Keratinocyte (primary cell): ENCODE data around the gene SEPTIN10.

Experiments used
- EZH2 ChIP-seq: IDR thresholded peaks from one replicate; pipeline ENCODE4 v1.6.1; 2012; ENCODE audit warnings: inconsistent platforms, mild to moderate bottlenecking, low read length, moderate library complexity
- TF ChIP-seq, protein P1 (sequence below), 3 experiments: IDR thresholded peaks in 1 of 3; conservative IDR thresholded peaks in 1 of 3; optimal IDR thresholded peaks in 1 of 3; 2 replicates in 2 of 3; 3 replicates in 1 of 3; pipeline versions ENCODE3 to v1.5.1; 2011; ENCODE audit warnings: low read length in 3 of 3, mild to moderate bottlenecking in 3 of 3, moderate library complexity in 2 of 3, control low read depth in 1 of 3, inconsistent platforms in 1 of 3; ENCODE audit not compliant: insufficient read depth in 2 of 3; ENCODE audit errors: extremely low read depth in 1 of 3

DNA sequence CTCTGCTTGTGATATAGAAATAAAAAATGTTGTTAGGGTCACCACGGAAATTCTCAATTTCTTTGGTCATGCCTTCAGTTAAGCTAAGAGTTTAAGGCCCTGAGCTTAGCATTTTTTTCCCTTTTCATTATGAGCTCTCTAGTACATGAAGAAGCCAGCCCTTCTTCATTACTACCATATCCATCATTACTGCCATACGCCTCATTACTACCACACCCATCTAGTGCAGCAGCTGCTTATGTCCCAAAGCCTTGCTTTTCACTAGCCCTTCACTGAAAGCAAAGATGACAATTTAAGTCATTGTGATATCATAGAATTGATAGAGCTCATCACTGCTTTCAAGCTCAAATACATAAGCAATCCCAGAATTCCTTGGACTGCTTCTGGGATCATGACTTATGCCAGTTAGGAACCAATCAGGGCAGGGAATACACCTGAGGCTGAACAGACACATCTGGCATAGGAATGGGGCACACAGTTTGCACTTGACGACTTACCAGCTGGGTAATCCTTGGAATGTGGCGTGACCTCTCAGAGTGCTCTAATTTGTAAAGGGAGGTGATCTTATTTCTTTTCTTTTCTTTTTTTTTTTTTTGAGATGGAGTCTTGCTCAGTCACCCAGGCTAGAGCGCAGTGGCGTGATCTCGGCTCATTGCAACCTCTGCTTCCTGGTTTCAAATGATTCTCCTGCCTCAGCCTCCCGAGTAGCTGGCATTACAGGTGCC lies 40.7 kb upstream of the SEPTIN10 start:
- TF ChIP-seq, protein P1, sequence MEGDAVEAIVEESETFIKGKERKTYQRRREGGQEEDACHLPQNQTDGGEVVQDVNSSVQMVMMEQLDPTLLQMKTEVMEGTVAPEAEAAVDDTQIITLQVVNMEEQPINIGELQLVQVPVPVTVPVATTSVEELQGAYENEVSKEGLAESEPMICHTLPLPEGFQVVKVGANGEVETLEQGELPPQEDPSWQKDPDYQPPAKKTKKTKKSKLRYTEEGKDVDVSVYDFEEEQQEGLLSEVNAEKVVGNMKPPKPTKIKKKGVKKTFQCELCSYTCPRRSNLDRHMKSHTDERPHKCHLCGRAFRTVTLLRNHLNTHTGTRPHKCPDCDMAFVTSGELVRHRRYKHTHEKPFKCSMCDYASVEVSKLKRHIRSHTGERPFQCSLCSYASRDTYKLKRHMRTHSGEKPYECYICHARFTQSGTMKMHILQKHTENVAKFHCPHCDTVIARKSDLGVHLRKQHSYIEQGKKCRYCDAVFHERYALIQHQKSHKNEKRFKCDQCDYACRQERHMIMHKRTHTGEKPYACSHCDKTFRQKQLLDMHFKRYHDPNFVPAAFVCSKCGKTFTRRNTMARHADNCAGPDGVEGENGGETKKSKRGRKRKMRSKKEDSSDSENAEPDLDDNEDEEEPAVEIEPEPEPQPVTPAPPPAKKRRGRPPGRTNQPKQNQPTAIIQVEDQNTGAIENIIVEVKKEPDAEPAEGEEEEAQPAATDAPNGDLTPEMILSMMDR (optimal IDR thresholded peaks at IDR 0.05 in 1 of 3, IDR thresholded peaks at IDR 0.05 in 1 of 3, conservative IDR thresholded peaks at IDR 0.05 in 1 of 3; ENCODE audit: extremely low read depth in 1 of 3, insufficient read depth in 2 of 3, low read length in 3 of 3) = no peak
- TF ChIP-seq EZH2 = no peak
